PC-9 (cell line): ENCODE measurements around the gene PNPLA7.

Source experiments
- CTCF ChIP-seq: fragments of 200-600 bp; sonication (generic); conservative IDR thresholded peaks from 2 replicates; pipeline ENCODE4 v1.6.1; 2017; ENCODE audit warnings: mixed run types, antibody characterized with exemption, mild to moderate bottlenecking, moderate library complexity
- EZH2 ChIP-seq: fragments of 200-600 bp; sonication (generic); IDR thresholded peaks from 2 replicates; pipeline ENCODE4 v1.8.0; 2017; ENCODE audit warnings: antibody characterized with exemption, low read depth

- TF ChIP-seq CTCF (no peak), EZH2 (no peak)
Observed at GRCh38 chr9:137496601-137497375, 53.4 kb downstream of the PNPLA7 start.
